Parietal lobe (tissue), 1 donor: ENCODE data around the gene MAPK8. TPM values are rescaled to one million over a fixed set of nuclear protein-coding genes. Genes with fewer than 3 reads are reported as not detected.

ENCODE experiments used
- total RNA-seq: library from RNA; depleted of rRNA; stranded (reverse); fragments of >200 nt; gene quantifications from one replicate; pipeline ENCODE4 v1.2.3, GENCODE V29; 2014

MAPK8 gene
- 382 TPM for total RNA-seq

DNA sequence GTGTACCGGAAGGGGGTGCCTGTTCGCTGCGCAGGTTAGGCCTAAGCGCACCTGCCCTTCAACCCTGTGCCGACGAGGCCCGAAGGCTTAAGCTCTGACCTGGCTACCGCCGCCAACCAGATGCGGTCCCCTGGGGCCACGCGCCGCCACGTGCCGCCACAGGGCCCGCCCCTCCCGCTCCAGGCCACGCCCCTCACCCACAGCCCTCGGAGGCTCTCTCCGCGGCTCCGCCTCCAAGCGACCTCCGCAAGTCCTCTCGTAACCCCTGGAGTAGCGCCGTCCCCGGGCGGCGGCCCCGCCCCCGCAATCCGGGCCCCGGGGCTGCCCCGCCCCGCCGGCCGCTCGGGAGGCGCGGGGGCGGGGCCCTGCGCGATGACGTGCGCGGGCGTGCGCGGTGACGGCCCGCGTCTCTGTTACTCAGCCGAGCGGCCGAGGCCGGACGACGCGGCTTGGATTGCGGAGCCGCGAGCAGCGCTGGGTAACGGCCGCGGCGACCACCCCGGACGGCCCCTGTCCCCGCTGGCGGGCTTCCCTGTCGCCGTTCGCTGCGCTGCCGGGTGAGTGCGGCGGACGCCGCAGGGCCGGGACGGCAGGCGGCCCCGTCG lies at the start of gene MAPK8:
Gene MAPK8, plus strand, starts transcription at position 413 of the 605 bp plus-strand sequence. CDS start 94,984 bp downstream, outside the sequence.

DNA sequence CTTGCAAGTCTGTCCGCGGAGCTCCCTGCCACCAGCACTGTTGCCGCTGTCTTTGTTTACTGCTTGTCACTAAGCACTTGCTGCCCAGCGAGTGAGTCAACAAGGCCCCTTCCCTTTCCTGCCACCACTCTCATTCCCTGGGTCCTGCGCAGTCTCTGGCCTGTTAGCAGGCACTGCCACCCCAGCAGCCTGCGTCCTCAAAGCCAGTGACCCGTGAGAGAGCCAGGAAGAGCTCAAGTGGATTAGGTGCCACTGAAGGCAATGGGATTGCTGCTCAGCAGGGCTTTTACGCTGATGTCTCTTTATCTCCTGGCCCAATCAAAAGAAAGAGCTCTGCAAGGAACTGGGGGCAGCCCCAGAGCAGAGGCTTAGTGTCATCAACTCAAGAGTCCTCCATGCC lies 31.8 kb upstream of the MAPK8 start, which contains the start of gene FRMPD2:
Gene FRMPD2, minus strand, starts transcription at position 61 of the 400 bp plus-strand sequence. CDS start 129 bp downstream, outside the sequence.

Other genes with a start within 250 kb of the MAPK8 start
- gene FRMPD2, start 32.0 kb upstream of the MAPK8 start, total RNA-seq = 11.0 TPM